HG03064 (cell line): ENCODE data around the gene MGST2.
"Not testable (repeated sequence)": the region's sequence is repeated elsewhere in the genome, so short reads cannot be mapped to it uniquely, and the experiment has no call there.

ENCODE experiments used
- ATAC-seq: cut with Tn5 transposase; IDR thresholded peaks from one replicate; pipeline ENCODE4 v1.9.1; 2021; ENCODE audit warnings: low read depth; ENCODE audit not compliant: unreplicated experiment

MGST2 gene

DNA sequence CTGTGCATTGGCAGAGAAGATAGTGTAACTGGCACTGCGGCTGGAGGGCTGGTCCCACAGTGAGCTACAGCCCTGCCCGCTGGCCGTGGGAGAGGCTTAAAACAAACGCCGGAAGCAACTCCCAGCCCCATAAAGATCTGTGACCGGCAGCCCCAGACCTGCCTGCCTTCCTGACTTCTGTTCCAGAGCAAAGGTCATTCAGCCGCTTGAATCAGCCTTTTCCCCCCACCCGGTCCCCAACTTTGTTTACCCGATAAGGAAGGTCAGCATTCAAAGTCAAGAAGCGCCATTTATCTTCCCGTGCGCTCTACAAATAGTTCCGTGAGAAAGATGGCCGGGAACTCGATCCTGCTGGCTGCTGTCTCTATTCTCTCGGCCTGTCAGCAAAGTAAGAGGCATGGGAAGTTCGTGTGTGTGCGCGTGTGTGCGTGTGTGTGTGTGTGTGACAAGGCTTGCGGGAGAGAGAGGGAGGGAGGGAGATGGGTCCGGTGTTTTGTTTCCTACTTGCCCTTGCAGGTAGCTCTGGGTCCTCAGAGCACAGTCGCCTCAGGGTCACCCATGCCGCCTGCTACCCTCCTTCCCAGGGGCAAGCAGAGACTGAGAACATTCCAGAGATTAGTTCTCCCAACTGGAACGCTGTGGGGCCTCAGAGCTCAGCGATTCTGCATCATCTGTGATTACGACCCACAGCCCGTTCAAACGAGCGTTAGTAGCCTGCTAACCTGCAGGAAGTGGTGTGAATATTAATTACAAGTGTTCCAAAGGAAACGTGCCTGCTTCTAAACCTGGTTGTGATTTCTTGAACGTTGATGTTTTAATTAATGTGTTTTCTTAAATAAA lies at the start of gene MGST2:
Gene MGST2, plus strand, starts transcription at position 130 of the 840 bp plus-strand sequence. Its CDS starts 201 bp downstream, at position 331.
- peak; percentile 80 for ATAC-seq

DNA sequence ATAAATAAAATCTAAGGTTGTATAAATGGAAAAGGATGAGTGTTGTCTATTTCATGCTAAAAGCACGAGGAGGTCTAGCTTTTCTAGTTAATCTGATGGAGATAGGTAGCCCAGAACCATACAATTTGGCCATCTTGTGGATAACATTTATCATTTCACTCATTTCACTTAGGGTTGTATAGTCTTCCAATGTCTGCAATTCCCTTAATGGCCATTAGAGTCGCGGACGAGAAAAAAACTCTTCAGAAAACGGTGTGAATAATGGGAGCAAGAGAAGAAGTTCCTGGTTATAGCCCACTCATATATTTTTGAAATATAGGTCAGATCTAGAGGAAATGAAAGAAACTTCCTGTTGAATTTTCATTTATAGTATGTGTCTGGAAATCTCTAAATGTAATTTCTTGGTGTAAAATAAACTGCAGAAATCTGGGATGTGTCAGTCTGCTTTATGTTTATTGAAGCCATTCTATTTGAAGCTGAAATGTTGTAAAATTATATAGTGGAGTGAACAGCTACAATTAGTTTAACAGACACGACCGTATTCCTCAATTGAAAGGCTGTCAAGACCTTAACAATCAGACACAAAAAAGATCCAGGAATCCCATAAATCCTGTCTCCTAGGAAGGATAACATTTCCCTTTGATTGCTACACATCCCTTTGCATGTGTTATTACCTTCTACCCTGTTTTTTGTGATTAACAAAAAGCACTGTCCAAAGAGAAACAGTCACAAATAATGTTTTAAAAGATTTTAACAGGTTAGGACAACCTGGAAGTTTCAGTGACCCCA lies 47.7 kb upstream of the MGST2 start:
- ATAC-seq: no peak

DNA sequence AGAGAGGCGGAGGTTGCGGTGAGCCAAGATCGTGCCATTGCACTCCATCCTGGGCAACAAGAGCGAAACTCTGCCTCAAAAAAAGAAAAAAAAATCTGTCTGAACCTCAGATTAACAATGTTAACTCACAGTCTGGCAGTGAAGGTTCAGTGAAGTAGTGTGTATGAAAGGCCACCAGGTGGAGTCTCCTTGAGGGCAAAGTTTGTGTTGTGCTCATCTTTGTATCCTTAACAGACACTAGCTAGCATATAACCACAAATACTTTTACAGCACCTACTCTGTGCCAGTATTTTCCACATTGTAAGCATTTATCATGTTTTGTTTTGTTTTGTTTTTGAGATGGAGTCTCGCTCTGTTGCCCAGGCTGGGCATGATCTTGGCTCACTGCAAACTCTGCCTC lies 46.0 kb upstream of the MGST2 start:
- no peak for ATAC-seq

DNA sequence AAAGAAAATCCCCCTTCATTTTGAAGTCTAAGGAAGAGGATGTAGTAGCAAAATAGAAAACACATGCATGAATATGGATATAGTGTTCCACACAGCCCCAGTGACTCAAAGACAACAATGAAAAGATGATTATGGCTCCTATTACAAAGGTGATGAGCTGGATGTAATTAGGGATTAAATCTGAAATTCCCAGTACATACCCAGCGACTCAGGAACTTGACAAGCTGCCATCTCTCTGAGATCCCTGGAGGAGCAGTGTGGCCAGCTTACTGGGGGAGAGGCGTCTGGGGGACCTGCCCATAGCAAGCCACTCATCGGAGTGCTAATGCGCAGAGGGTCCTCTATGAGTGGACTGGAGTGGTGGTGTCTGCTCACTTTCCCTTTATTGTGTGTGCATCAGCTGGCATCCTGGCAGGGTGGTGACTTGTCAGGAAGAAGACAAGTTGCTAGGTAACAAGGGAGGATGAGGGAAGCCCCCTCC lies 42.7 kb upstream of the MGST2 start:
- ATAC-seq: no peak

DNA sequence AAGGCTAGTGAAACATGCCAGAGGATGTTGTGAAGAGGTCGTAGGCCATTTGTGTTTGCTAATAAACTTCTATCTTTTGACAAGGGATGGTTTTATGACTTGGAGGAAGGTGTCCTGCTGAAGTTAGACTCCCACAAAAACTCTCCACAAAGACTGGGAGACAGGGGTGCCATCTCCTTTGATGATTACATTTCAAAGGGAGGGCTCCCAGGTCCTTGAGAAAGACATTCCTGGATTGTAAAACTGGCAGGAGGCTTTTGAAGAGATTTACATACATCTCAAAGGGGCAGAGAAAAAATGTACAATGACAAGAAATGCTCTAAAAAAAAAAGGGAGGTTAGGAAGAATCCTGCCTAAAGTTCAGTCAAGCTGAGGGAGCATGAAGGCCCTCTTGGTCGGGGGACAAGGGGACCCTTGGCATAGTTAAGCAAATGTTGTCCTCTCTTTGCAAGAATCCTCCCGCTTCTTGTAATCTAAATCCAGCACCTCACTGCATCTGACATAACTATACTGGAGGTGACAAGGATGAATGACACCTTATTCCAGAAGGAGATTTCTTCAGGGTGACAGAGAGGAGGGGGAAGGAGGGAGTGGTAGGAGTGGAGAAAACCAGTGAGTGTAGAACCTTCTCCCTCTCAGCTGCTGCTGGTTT lies 41.1 kb upstream of the MGST2 start:
- no peak for ATAC-seq

DNA sequence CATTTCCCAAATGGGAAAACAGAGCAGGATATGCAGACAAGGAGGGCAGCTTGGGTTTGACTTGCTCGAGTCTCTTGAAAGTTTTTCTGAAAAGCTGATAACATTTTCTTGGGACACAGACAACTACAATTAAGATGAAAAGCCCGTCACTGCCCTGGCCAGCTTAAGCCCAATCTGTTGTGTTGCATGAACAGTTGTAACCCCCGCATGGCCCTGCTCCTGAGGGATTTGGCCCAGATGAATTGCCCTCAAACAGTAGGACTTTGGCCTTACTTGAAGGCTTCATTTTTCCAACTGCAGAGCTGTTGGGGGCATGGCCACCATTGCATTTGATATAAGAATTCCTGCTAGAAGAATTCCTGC lies 40.5 kb upstream of the MGST2 start:
- ATAC-seq: no peak

DNA sequence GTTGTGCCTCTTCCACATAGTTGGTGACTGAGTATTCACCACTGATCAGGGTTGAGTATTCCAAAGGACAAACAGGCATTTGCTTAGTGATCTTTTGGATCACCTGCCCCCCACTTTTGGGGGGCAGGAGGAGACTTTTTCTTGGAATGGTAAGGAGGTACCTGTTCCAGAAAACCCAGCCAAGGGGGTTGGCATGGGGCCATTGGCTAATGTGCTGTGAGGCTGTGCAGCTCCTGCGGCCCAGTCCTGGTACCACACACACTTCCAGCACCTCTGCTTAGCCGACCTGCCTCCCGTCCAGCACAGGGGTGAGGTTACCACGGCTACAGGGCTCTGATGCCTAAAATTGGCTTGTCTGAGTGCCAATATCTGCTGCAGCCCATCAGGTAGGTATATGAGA lies 40.1 kb upstream of the MGST2 start:
- no peak for ATAC-seq

DNA sequence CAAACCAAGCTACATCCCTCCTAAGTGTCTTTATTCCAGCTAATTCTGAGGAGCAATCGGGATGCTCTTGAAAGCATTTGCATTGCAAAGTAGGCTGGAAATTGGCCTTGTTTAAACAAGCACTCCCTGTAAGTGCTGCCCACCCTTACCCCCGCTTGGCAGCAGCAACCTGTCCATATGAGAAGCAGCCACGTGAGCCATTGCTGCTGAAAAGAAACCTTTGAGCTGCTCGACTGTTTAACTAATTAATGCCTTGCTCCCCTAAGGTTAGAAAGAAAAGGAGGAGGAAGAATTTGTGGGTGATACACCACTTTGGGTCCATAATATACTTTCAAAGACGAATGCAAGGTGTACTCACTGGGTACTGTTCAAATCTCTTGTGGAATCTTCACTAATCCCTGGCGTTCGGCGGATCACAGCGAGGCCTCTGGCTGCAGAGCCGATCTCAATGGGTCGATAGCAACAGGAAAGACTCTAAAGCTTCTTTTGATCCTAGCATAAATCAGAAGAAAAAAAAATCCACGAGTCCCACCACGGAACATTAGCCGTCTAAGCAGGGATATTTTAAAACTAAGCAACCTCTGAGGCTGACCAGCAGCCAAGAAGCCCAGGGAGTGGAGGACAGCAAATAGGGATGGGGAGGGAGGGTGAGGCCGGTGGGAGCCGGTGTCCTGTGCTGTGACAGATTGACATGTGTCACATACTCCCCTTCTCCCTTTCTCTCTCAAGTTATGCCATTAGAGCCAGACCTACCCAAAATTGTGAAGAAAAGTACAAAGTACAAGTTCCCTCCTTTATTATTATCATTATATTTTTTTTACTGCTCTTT lies 37.2 kb upstream of the MGST2 start:
- ATAC-seq: no peak

DNA sequence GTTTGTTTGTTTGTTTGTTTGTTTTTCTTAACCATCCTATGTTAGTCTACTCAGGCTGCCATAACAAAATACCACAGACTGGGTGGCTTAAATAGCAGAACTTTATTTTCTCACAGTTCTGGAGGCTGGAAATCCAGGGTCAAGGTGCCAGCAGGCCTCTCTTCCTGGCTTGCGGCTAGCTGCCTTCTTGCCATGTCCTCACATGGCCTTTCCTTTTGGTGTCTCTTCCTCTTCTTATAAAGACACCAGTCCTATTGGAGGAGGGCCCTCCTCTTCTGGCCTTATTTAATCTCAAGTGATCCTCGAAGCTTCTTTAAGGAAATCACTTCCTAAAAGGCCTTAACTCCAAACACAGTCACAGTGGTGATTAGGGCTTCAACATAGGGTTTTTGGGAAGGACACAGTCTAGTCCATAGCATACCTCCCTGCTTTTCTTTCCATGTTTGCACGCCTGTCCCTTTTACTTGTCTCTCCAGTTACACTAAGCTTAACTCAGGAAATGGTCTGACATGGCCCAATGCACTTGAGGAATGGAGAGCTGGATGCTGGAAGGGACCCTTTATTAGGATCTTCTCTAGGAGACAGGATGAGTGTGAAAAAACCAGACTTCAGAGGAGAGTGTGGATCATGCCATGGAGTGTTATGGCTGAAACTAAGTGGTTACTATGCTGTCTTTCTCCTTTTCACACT lies 36.0 kb upstream of the MGST2 start:
- no peak for ATAC-seq

DNA sequence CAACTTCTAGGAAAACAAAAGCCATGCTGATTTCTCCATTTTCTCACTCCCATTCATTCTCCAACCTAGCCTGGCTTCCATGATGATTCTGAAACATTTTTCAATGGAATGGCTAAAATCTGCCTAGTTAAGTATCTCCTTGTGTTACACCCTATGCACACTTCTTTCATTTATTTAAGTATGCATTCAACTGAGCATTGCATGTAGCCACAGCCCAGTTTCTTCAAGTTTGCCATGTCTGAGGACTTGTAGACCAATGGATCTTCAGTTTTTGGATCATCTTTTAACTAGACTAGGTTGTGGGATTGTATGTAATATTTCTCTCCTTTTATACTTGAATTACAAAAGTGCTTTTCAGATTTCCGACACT lies 35.5 kb upstream of the MGST2 start:
- ATAC-seq: no peak

DNA sequence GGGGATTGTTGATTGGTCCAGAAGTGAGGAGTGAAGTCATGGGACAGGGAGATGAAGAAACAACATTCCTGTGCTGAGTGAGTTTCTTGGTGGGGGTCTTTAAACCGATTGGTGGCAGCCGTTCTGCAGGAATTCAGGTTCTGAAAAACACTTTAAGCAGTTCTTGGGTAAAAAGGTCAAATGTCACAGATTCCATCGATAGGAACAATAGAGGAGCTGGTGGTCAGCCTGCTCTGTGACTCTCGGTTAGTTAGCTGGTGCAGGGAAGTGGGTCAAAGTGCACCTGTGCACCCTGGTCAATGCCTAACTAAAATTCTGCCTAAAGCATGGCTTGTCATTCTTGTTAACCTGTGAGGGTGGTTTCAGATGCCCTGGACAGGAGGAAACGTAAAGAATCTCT lies 34.6 kb upstream of the MGST2 start:
- ATAC-seq: no peak

DNA sequence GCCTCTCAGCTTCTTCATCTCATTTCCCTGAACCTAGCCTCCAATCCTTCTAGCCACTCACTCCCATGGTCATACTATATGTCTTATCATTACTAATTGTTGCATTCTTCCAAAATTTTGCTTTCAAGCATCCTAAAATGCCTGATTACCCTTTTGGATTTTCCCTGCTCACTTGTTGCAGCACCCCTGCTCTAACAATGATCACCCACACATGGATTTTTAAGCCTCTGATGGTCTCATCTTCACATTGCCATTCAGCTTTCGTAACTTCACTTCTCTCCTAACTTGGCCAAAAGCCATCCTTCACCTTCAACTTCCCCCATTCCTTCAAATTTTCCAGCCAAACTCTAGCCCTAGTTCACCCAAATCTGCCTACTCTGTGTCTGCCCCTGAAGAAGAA lies 33.8 kb upstream of the MGST2 start:
- ATAC-seq: no peak

DNA sequence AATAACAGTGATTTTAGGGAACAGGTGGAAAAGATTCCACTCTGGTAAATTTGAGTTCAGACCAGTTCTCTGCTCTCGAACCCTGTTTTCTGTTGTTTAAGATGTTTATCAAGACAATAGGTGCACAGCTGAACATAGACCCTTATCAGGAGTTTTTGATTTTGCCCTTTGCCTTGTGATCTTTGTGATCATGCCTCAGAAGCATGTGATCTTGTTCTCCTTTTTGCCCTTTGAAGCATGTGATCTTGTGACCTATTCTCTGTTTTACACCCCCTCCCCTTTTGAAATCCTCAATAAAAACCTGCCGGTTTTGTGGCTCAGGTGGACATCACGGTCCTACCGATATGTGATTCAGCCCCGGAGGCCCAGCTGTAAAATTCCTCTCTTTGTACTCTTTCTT lies 32.9 kb upstream of the MGST2 start:
- ATAC-seq: not testable (repeated sequence)

DNA sequence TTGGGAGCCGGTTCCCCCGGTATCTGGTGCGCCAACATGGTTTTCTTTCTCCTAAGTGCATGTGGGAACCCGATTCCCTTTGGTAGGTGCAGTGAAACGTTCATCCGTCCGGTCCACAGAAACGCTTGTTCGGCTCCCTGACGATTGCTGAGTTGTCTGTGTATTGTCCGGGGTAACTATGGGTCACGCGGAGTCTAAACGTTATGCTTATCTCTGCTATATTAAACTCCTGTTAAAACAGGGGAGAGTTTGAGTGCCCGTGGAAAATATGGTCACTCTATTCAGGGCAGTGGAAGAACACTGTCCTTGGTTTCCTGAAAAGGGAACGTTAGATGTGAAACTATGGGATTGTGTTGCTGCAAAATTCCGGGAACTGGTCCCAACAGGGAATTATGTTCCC lies 32.4 kb upstream of the MGST2 start:
- no peak for ATAC-seq

DNA sequence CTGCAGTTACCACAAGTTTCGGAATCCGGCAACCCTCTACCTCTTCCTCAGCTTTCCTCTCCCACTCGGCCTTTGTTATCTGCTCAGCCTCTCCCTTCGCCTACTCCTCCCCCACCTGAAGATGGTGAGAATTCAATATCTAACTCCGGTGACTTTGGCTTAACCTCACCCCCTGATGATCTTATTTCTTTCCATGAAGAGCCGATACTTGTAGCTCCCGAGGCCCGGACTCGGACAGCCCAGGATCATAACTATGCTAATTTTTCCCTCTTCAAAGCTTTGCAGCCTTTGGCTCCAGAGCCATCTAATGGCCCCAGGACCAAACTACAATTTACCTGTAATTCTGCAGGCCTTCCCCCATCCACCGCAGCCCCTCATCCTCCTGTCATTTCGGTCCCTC lies 32.0 kb upstream of the MGST2 start:
- ATAC-seq: no peak

DNA sequence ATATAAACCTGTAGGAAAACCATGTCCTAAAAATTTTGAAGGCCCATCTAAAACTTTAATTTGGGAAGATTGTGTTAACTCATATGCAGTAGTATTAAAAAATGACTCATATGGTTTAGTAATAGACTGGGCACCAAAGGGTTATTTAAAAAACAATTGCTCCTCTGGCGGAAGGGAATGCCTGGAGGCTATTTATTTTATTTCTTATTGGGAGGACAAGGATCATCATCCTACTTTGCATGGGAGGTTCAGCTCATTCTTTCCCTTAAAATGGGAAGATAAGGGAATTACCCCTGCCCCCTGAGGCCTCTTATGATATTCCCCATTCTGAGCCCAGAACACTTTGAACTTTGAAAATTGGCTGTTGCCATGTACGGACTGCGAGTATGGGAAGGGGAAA lies 29.7 kb upstream of the MGST2 start:
- no peak for ATAC-seq

DNA sequence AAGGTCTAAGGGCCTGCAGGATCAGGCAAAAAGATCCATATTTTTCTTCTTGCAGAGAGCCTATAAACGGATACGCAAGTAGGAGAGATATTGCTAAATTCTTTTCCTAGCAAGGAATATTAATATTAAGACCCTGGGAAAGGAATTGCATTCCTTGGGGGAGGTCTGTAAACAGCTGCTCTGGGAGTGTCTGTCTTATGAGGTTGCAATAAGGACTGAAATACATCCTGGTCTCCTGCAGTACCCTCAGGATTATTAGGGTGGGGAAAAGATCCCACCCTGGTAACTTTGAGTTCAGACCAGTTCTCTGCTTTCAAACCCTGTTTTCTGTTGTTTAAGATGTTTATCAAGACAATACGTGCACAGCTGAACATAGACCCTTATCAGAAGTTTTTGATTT lies 27.3 kb upstream of the MGST2 start:
- ATAC-seq: not testable (repeated sequence)

DNA sequence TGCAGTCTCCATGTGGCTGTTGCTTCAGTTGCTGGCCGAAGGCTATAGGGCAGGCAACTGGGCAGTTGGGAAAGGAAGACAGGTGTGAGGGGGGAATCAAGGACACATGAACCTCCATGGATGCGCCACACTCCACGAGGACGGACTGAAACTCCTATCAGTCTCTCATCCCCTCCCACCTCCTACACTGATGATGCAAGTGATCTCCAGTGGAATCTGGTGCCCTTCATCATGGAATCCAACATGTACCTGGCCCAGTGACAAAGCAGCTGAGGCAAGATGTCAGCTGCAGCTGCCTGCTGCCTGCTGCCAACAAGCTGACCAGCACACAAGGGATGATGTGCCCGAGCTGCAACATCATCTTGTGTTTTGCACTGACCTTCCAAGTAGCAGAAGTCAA lies 26.0 kb upstream of the MGST2 start:
- ATAC-seq: no peak

DNA sequence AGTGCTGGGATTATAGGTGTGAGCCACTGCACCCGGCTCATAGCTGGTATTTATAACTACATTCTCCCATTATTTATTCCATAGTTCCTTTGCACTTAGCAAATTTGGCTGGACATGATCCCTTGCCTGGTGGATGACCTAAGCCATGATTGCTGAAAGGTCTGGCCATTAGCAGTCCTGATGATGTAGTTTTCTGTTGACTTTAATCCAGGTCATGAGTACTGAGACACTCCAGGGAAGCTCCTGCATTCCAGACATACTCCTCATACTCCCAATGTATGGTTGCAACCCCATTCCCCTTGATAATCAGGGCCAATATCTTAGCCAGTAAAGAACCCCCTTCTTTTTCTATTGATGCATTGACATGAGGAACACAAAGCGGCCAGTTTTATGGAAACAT lies 24.4 kb upstream of the MGST2 start:
- no peak for ATAC-seq

DNA sequence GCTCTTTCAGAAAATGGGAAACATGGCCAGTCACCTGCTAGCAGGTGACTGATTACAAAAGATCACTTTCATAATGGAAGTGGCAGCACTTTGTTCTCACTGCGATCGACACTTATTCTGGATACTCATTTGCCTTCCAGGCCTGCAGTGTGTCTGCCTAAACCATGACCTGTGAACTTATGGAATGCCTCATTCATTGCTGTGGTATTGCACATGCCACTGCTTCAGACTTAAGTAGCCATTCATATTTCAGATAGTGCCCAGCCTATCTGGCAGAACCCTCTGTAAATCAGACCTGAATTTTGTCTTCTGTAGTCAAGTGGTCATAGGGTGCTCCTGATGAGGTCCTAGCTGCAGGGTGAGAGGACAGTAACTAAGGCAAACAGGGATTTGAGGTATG lies 23.3 kb upstream of the MGST2 start:
- no peak for ATAC-seq
